Stimulated activated CD8-positive, alpha-beta memory T cell treated with anti-CD3 and anti-CD28 coated beads, Interleukin-15, amount 100 ng/mL, for 4 hours (primary cell): ENCODE data around the gene ARHGEF17.
A peak's percentile ranks its signal among the peaks of the same experiment; 100 is the strongest.

Source experiments
- DNase-seq, 2 donors: peaks; one replicate each; pipeline ENCODE4 v3.0.0-alpha.2; 2020; ENCODE audit warnings: low read depth in 2 of 2

The ARHGEF17 gene

DNA sequence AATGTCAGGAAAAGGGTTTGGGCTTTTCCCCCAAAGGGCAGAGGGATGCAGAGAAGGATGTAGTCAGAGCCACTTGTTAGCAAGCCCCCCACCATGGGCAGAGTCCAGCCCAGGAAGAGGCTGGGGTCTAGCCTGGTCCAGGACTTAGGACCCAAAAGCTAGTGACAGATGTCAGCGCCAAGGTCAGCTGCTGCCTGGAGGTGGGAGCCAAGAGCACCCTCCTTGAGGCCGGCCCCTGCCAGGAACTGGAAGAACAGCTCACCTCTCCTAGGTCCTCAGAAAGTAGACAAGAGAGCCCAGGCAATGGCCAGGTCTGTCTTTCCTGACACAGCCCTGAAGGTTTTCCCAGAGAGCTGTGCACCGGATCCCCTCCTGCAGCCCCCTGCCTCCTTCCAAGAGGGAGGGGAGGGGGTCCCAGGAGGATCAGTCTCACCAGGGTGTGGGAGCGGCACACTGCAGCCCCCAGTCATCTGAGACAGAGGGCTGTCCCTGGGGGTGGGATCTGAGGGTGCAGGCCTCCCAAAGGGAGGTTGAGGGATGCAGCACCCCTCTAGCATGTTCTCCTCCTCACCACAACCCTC is 14.6 kb upstream of the ARHGEF17 start:
- no peak for DNase-seq

GRCh38 chr11:73294604-73295003 is 13.5 kb upstream of the ARHGEF17 start:
- no peak for DNase-seq

DNA sequence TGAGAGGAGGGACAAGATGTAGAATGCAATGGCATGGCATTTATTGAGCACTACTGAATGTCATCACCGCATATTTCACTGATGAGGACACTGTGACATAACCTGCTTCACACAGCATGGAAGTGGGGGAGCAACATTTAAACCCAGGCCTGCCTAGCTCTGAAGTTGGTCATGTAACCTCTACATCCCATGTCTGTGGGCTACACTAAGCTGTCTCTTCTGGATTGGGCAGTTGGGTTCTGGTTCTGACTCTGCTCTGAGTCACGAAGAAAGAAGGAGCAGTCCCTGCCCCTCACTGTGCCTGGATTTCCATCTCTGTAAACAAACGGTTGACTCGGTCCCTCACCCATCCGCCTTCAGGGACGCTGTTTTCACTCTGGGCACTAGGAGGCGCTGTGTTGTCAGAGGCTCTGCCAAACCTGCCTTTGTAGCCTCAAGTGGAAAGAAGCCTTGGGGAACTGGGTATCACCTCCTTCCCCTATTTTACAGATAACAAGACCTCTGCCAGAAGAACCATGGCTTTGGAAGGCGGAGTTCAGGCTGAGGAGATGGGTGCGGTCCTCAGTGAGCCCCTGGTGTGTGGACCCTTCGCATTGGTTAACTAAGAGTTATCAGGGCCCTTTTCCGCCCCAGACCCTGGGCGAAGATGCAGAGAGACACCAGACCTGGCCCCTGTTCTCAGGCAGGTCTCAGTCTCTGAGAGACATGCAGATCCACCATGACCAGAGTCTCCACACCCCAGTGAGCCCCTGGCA is 12.7 kb upstream of the ARHGEF17 start:
- DNase-seq = peak; percentile 29 to 33

DNA sequence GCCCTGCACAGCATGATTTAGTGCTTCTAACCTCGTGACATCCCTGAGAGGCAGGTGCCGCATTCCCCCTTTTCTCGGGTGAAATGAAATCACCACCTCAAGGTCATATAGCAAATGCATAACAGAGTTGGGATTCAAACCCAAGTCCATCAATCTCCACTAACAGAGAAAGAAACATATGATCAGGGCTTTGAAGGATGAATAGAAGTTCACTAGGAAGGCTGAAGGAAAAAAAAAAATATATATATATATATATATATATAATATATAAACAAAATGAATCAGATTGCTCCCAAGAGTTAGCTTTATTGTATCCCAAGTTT is 12.1 kb upstream of the ARHGEF17 start:
- no peak for DNase-seq

DNA sequence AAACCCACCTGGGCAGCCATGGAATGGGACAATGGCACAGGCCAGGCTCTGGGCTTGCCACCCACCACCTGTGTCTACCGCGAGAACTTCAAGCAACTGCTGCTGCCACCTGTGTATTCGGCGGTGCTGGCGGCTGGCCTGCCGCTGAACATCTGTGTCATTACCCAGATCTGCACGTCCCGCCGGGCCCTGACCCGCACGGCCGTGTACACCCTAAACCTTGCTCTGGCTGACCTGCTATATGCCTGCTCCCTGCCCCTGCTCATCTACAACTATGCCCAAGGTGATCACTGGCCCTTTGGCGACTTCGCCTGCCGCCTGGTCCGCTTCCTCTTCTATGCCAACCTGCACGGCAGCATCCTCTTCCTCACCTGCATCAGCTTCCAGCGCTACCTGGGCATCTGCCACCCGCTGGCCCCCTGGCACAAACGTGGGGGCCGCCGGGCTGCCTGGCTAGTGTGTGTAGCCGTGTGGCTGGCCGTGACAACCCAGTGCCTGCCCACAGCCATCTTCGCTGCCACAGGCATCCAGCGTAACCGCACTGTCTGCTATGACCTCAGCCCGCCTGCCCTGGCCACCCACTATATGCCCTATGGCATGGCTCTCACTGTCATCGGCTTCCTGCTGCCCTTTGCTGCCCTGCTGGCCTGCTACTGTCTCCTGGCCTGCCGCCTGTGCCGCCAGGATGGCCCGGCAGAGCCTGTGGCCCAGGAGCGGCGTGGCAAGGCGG is 11.4 kb upstream of the ARHGEF17 start:
- DNase-seq = no peak

DNA sequence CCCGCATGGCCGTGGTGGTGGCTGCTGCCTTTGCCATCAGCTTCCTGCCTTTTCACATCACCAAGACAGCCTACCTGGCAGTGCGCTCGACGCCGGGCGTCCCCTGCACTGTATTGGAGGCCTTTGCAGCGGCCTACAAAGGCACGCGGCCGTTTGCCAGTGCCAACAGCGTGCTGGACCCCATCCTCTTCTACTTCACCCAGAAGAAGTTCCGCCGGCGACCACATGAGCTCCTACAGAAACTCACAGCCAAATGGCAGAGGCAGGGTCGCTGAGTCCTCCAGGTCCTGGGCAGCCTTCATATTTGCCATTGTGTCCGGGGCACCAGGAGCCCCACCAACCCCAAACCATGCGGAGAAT is 10.9 kb upstream of the ARHGEF17 start:
- no peak for DNase-seq

GRCh38 chr11:73297702-73298101 is 10.4 kb upstream of the ARHGEF17 start:
- no peak for DNase-seq

GRCh38 chr11:73298233-73298632 is 9.8 kb upstream of the ARHGEF17 start:
- DNase-seq = no peak

DNA sequence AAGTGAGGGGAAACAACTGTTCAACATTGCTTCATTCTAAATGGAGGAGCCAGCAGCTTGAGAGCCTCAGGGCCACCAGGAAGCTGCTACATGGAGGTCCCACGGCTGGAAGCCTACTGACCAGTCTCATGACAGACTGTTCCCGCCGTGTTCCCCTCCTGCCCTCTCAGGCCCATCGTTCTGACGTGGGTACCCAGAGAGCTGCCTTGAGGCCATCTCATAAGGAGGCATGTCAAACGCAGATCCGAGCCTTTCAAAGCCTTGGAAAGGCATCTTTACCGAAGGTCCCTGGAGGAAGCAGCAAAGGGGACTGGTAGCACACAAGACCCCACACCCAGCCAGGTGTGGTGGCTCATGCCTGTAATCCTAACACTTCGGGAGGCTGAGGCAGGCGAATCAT is 8.3 kb upstream of the ARHGEF17 start:
- no peak for DNase-seq

GRCh38 chr11:73306069-73306841 is 1.8 kb upstream of the ARHGEF17 start:
- no peak for DNase-seq

GRCh38 chr11:73306977-73307322 is 1.1 kb upstream of the ARHGEF17 start:
- DNase-seq = no peak

DNA sequence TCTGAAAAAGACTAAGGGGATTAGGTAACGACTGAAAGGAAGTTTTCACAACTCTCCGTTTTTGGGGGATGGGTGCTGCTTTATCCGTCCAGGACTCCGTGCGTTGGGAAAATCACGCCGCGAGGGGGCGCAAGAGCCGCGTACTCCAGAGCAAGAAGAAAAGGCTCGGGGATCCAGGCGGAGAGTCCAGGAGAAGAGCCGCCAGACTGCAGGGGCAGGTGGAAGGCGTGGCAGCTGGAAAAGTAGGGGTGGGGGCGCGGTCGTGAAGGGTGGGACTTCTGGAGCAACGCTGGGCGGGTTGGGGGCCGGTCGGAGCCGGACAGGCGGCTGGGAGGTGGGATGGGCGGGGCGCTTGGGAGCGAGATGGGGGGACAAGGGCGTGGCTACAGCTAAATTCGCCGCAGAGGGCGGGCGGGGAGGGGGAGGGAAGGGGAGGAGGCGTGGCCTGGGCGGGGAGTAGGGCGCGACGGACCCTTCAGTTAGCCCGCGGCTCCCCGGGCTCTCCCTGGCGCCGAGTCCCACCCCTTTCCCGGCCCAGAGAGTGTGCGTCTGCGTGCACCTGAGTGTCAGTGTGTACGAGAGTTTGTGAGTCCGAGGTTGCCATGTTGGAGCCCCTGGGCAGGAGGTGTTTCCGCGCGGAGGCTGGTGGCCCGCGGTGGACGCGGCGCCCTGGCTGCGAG is 613 bp upstream of the ARHGEF17 start:
- DNase-seq = peak; percentile 69 to 81

- DNase-seq = no peak
Measured at GRCh38 chr11:73308961-73309919, 1.2 kb downstream of the ARHGEF17 start.

- no peak for DNase-seq
Measured at GRCh38 chr11:73310076-73310475, 2.0 kb downstream of the ARHGEF17 start.

GRCh38 chr11:73310661-73311393 is 2.8 kb downstream of the ARHGEF17 start:
- no peak for DNase-seq

DNA sequence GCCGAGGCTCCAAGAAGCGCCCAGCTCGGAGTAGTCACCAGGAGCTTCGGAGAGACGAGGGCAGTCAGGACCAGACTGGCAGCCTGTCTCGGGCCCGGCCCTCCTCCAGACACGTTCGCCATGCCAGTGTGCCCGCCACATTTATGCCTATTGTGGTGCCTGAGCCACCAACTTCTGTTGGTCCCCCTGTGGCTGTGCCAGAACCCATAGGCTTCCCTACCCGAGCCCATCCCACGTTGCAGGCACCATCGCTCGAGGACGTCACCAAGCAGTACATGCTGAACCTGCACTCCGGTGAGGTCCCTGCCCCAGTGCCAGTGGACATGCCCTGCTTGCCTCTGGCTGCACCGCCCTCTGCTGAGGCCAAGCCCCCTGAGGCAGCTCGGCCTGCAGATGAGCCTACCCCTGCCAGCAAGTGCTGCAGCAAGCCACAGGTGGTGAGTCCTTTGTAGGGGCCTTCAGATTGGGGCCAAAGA is 3.4 kb downstream of the ARHGEF17 start:
- no peak for DNase-seq

DNA sequence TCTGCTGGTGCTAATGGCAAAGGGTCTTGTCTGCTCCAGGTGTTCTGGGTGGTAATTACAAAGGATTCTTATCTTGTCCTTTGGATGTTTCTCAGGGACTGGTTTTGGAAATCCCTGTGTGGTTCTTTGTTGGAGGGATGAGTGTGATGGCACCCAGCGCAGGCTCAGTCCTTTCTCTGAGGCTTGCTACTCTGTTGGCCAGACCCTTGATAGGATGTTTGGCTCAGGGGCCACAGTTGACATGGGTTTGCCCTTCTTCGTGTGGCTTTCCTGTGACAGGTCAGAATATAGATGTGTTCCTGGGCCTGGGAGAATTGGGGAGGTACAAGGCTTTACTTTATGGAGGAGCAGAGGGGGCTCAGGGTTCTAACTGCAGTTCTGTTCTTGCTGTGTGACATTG is 4.0 kb downstream of the ARHGEF17 start:
- no peak for DNase-seq

GRCh38 chr11:73312851-73313327 is 4.8 kb downstream of the ARHGEF17 start:
- DNase-seq = no peak

DNA sequence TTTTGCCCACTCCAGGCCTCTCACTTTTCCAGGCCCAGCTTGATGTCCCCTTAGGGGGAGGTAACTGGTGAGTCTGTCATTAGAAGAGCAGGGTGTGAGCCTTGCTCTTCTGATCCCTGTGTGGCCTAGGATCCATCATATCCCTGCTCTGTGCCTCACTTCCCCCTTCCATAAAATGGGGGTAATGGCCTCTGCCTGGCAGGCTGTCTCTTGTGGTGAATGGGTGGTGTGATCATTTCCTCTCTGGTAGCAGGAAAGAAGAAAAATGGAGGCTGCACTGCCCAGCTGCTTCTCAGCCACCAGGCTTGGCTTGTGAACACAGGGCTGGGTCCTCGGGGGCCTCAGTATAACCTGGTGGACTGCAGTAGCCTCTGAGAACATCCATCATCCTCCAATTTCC is 5.6 kb downstream of the ARHGEF17 start:
- DNase-seq = no peak
